Stimulated activated naive B cell treated with anti-CD40 and anti-IgM and Interleukin-4, amounts not matched to agents 10 μg/mL and 1 μg/mL and 100 μg/mL, for 72 hours (primary cell): ENCODE data around the gene ETV6.

Source experiments
- ATAC-seq, 2 donors: fragments of 150-1000 bp; cut with Tn5 transposase; replicated peaks; 2 replicates each; pipeline ENCODE4 v1.10.0; 2021; ENCODE audit warnings: moderate library complexity in 1 of 2
- DNase-seq: peaks from one replicate; pipeline ENCODE4 v3.0.0; 2021
- H3K27ac Mint-ChIP-seq: one replicate; pipeline ENCODE4 v1.8.0; 2022; ENCODE audit warnings: mild to moderate bottlenecking, mixed read lengths
- H3K27me3 Mint-ChIP-seq, 2 donors: one replicate each; pipeline ENCODE4 v1.8.0; 2022; ENCODE audit warnings: mixed read lengths in 2 of 2
- H3K36me3 Mint-ChIP-seq, 2 donors: one replicate each; pipeline ENCODE4 v1.8.0; 2022; ENCODE audit warnings: mixed read lengths in 2 of 2, mild to moderate bottlenecking in 1 of 2
- H3K4me1 Mint-ChIP-seq, 2 donors: one replicate each; pipeline ENCODE4 v1.8.0; 2022; ENCODE audit warnings: mixed read lengths in 2 of 2, mild to moderate bottlenecking in 1 of 2
- H3K4me3 Mint-ChIP-seq, 2 donors: one replicate each; pipeline ENCODE4 v1.8.0; 2022; ENCODE audit warnings: mild to moderate bottlenecking in 2 of 2, mixed read lengths in 2 of 2, moderate library complexity in 1 of 2
- H3K9me3 Mint-ChIP-seq, 2 donors: one replicate each; pipeline ENCODE4 v1.8.0; 2022; ENCODE audit warnings: mixed read lengths in 2 of 2, mild to moderate bottlenecking in 1 of 2

ETV6 gene

GRCh38 chr12:11701433-11701832 lies 52.0 kb downstream of the ETV6 start:
- Mint-ChIP-seq H3K27ac (peak overlapping the region; percentile 32), H3K4me3 (no peak overlapping the region), H3K4me1 (peaks cover 13 to 40% of the 10 kb centered on the region in 2 donors), H3K36me3 (peaks cover 18 to 22% of the 10 kb centered on the region in 2 donors), H3K9me3 (peaks cover 0 to 3% of the 10 kb centered on the region in 2 donors), H3K27me3 (no peaks in the 10 kb centered on the region)
- ATAC-seq (no peak), DNase-seq (no peak)

DNA sequence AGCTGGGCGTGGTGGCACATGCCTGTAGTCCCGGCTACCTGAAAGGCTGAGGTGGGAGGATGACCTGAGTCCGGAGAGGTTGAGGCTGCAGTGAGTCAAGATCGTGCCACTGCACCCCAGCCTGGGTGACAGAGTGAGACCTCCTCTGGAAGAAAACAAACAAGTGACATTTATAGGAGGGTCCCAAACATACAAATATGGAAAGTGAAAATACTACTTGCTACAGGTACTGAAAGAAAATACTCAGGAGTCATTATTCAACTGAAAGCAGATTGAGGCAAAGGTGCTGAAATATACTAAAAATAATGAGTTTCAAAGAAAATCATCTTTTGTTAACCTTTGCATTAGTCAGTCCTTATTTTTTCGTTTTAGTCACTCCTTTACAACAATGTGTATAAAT lies 53.5 kb downstream of the ETV6 start:
- DNase-seq, result no peak
- Mint-ChIP-seq H3K4me3 (peak overlapping the region in 1 of 2 donors; percentile 28), H3K4me1 (peaks cover 17 to 48% of the 10 kb centered on the region in 2 donors), H3K36me3 (peaks cover 16 to 22% of the 10 kb centered on the region in 2 donors), H3K27ac (no peak overlapping the region), H3K9me3 (peaks cover 0 to 1% of the 10 kb centered on the region in 2 donors), H3K27me3 (no peaks in the 10 kb centered on the region)
- ATAC-seq, result peak in 1 of 2 donors; percentile 27

DNA sequence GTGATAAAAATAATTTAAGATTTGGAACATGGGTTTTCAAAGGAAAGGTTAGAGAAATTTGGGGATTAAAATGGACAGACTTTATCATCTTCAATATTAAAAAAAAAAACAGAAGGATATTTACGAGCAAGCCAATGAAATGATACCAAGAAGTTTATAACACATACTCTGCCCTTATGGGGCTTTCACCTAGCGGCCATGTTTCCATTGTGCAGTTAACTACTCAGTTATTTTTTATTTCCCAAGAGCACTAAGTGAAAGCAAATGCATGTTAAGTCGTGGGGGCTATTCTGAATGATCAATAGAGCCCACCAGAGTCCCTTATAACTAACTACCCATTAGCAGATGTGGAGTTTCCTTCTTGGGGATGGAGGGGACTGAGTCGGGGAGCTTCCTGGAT lies 53.9 kb downstream of the ETV6 start:
- Mint-ChIP-seq H3K4me1 (peaks cover 18 to 50% of the 10 kb centered on the region in 2 donors), H3K4me3 (no peak overlapping the region), H3K27ac (peak overlapping the region; percentile 20), H3K27me3 (no peaks in the 10 kb centered on the region), H3K36me3 (peaks cover 15 to 22% of the 10 kb centered on the region in 2 donors), H3K9me3 (peaks cover 0 to 1% of the 10 kb centered on the region in 2 donors)
- ATAC-seq (no peak), DNase-seq (no peak)

GRCh38 chr12:11704089-11704488 lies 54.6 kb downstream of the ETV6 start:
- DNase-seq, result no peak
- peaks cover 14 to 23% of the 10 kb centered on the region in 2 donors for H3K36me3 Mint-ChIP-seq
- no peak overlapping the region for H3K4me3 Mint-ChIP-seq
- H3K9me3 Mint-ChIP-seq, result peaks cover 0 to 1% of the 10 kb centered on the region in 2 donors
- ATAC-seq, result no peak
- H3K27me3 Mint-ChIP-seq, result no peaks in the 10 kb centered on the region
- peaks cover 20 to 54% of the 10 kb centered on the region in 2 donors for H3K4me1 Mint-ChIP-seq
- no peak overlapping the region for H3K27ac Mint-ChIP-seq

DNA sequence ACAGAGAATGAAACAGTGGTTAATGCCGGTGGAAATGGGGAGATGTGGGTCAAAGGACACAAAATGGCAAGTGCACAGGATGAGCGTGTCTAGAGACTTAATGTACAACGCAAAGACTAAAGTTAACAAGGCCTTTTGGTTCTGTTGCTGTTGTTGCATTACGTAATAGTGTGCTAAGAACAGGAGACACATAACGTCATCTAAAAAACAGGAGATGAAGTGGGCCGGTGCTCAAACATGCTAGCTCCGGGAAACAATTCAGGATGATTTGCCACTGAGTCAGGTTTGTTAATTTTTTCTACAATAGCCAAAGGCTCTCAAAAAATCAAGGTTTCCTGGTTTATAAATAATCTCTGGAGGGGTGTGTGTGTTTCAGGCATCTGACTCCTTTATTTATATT lies 55.5 kb downstream of the ETV6 start:
- peaks cover 24 to 62% of the 10 kb centered on the region in 2 donors for H3K4me1 Mint-ChIP-seq
- no peaks in the 10 kb centered on the region for H3K27me3 Mint-ChIP-seq
- no peak overlapping the region for H3K4me3 Mint-ChIP-seq
- peaks cover 0 to 1% of the 10 kb centered on the region in 2 donors for H3K9me3 Mint-ChIP-seq
- DNase-seq (no peak), ATAC-seq (no peak)
- no peak overlapping the region for H3K27ac Mint-ChIP-seq
- H3K36me3 Mint-ChIP-seq, result peaks cover 14 to 30% of the 10 kb centered on the region in 2 donors

GRCh38 chr12:11706509-11707379 lies 57.3 kb downstream of the ETV6 start:
- ATAC-seq (no peak), DNase-seq (no peak)
- Mint-ChIP-seq H3K4me1 (peaks cover 34 to 71% of the 10 kb centered on the region in 2 donors), H3K36me3 (peaks cover 21 to 37% of the 10 kb centered on the region in 2 donors), H3K27ac (peak overlapping the region; percentile 33), H3K4me3 (no peak overlapping the region), H3K9me3 (peaks cover 0 to 1% of the 10 kb centered on the region in 2 donors), H3K27me3 (no peaks in the 10 kb centered on the region)

- H3K4me1 Mint-ChIP-seq, result peaks cover 35 to 71% of the 10 kb centered on the region in 2 donors
- H3K27me3 Mint-ChIP-seq, result no peaks in the 10 kb centered on the region
- DNase-seq (no peak), ATAC-seq (no peak)
- H3K27ac Mint-ChIP-seq, result no peak overlapping the region
- peaks cover 0 to 1% of the 10 kb centered on the region in 2 donors for H3K9me3 Mint-ChIP-seq
- H3K4me3 Mint-ChIP-seq, result no peak overlapping the region
- peaks cover 22 to 41% of the 10 kb centered on the region in 2 donors for H3K36me3 Mint-ChIP-seq
Observed at GRCh38 chr12:11707535-11707934, 58.1 kb downstream of the ETV6 start.

GRCh38 chr12:11709513-11709912 lies 60.0 kb downstream of the ETV6 start:
- DNase-seq, result no peak
- H3K36me3 Mint-ChIP-seq, result peaks cover 25 to 44% of the 10 kb centered on the region in 2 donors
- no peak overlapping the region for H3K4me3 Mint-ChIP-seq
- no peak overlapping the region for H3K27ac Mint-ChIP-seq
- no peak for ATAC-seq
- H3K27me3 Mint-ChIP-seq, result no peaks in the 10 kb centered on the region
- no peaks in the 10 kb centered on the region for H3K9me3 Mint-ChIP-seq
- peaks cover 39 to 72% of the 10 kb centered on the region in 2 donors for H3K4me1 Mint-ChIP-seq

DNA sequence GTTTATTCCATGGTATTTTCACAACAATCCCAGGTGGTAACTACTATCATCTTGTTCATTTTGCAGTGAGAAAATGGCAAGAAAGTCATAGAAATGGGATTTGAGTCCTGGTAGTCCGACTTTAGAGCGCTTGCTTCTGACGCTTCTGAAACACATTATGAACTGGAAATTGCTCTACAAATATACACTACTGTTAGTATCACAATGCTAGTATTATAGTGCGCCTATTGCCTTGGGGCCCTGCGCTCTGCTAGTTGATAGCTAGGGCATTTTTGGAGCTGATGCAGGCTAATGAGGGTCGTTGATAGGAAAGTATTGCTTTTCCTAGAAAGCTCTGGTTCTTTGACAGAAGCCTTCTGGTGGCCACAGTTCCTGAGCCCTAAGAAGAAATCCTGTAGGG lies 61.0 kb downstream of the ETV6 start:
- peak overlapping the region; percentile 60 for H3K27ac Mint-ChIP-seq
- no peaks in the 10 kb centered on the region for H3K27me3 Mint-ChIP-seq
- H3K9me3 Mint-ChIP-seq, result no peaks in the 10 kb centered on the region
- DNase-seq (no peak), ATAC-seq (no peak)
- peaks cover 43 to 72% of the 10 kb centered on the region in 2 donors for H3K4me1 Mint-ChIP-seq
- no peak overlapping the region for H3K4me3 Mint-ChIP-seq
- H3K36me3 Mint-ChIP-seq, result peaks cover 32 to 53% of the 10 kb centered on the region in 2 donors

- ATAC-seq (no peak), DNase-seq (no peak)
- H3K9me3 Mint-ChIP-seq, result no peaks in the 10 kb centered on the region
- no peaks in the 10 kb centered on the region for H3K27me3 Mint-ChIP-seq
- peaks cover 43 to 71% of the 10 kb centered on the region in 2 donors for H3K4me1 Mint-ChIP-seq
- H3K27ac Mint-ChIP-seq, result no peak overlapping the region
- H3K4me3 Mint-ChIP-seq, result no peak overlapping the region
- H3K36me3 Mint-ChIP-seq, result peaks cover 34 to 58% of the 10 kb centered on the region in 2 donors
Observed at GRCh38 chr12:11710906-11711305, 61.4 kb downstream of the ETV6 start.

GRCh38 chr12:11711651-11712327 lies 62.3 kb downstream of the ETV6 start:
- DNase-seq, result no peak
- no peak for ATAC-seq
- Mint-ChIP-seq H3K4me3 (no peak overlapping the region), H3K9me3 (no peaks in the 10 kb centered on the region), H3K4me1 (peaks cover 43 to 64% of the 10 kb centered on the region in 2 donors), H3K36me3 (peaks cover 41 to 64% of the 10 kb centered on the region in 2 donors), H3K27me3 (no peaks in the 10 kb centered on the region), H3K27ac (no peak overlapping the region)

- Mint-ChIP-seq H3K4me1 (peaks cover 41 to 67% of the 10 kb centered on the region in 2 donors), H3K27me3 (no peaks in the 10 kb centered on the region), H3K36me3 (peaks cover 44 to 64% of the 10 kb centered on the region in 2 donors), H3K9me3 (no peaks in the 10 kb centered on the region), H3K4me3 (no peak overlapping the region), H3K27ac (peak overlapping the region; percentile 68)
- ATAC-seq, result no peak
- no peak for DNase-seq
Observed at GRCh38 chr12:11712491-11712890, 63.0 kb downstream of the ETV6 start.

DNA sequence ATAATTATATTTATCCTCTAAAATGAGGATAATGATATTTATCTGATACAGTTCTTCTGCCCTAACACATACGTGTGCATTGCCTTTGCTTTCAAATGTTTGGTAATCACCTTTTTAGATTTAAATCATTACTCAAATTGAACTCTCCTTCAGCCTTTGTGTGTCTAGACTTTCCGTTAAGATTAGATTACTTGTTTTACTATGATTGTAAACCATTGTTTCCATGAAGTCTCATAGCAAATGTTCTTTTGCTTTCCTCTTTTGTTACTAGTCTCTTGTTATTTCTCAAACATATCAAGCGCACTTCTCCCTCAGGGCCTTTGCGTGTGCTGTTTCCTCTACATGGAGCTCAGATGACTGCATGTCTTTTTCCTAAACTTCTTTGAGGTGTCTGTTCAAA lies 63.7 kb downstream of the ETV6 start:
- Mint-ChIP-seq H3K27me3 (no peaks in the 10 kb centered on the region), H3K9me3 (no peaks in the 10 kb centered on the region), H3K36me3 (peaks cover 46 to 71% of the 10 kb centered on the region in 2 donors), H3K4me3 (no peak overlapping the region), H3K4me1 (peaks cover 40 to 69% of the 10 kb centered on the region in 2 donors), H3K27ac (peak overlapping the region; percentile 68)
- DNase-seq (no peak), ATAC-seq (no peak)

- H3K27ac Mint-ChIP-seq, result peak overlapping the region; percentile 34
- peaks cover 40 to 68% of the 10 kb centered on the region in 2 donors for H3K4me1 Mint-ChIP-seq
Observed at GRCh38 chr12:11714626-11715025, 65.2 kb downstream of the ETV6 start.

More at GRCh38 chr12:11714626-11715025, 65.2 kb downstream of the ETV6 start:
- Mint-ChIP-seq H3K9me3 (no peaks in the 10 kb centered on the region), H3K36me3 (peaks cover 49 to 74% of the 10 kb centered on the region in 2 donors), H3K4me3 (no peak overlapping the region), H3K27me3 (no peaks in the 10 kb centered on the region)
- ATAC-seq (no peak), DNase-seq (no peak)
